ENCODE measurements around the gene LOXL1. TPM values are rescaled to one million over a fixed set of nuclear protein-coding genes. Genes with fewer than 3 reads are reported as not detected.

Gene LOXL1
- total RNA-seq, 4 donors from 2014 or later = 4.9 to 11.2 (median 5.7) TPM

DNA sequence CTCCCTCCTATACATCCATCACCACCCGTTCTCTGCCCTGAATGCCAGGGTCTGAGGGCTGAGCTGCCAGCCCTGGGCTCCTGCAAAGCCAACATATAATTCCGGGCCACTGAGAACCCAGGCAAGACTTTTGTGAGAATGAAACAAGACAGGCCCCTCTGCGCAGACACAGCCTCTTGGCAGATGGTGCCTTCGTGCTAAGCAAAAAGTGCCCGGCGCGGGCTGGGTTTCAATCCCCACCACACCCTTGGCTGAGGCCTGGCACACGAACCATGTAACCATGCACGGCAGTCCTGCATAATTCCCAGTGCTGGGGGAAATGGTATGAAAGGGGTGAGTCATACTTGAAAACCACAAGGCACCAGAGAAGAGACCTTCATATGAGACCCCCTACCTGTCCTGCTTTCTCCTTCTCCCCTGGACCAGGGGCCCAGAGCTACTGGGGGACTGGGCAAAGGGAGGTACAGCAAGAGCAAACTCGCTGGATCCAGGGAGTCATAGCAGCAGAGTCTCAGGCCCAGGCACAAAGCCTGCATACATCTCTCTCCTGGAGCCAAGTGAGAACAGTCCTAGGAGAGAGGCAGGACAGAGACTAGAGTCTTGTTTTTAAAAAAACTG, 26.1 kb upstream of the LOXL1 start:
- in situ Hi-C loops (cut with MboI; ENCODE audit: low sequenced_read_pairs in 4 of 4) (no loop called here), intact Hi-C loops (cut with DNase I; ENCODE audit: low total_unique reads) (no loop called here)
- TF ChIP-seq POLR2A (IDR thresholded peaks at IDR 0.05) = no peak
- TF ChIP-seq, protein P1, sequence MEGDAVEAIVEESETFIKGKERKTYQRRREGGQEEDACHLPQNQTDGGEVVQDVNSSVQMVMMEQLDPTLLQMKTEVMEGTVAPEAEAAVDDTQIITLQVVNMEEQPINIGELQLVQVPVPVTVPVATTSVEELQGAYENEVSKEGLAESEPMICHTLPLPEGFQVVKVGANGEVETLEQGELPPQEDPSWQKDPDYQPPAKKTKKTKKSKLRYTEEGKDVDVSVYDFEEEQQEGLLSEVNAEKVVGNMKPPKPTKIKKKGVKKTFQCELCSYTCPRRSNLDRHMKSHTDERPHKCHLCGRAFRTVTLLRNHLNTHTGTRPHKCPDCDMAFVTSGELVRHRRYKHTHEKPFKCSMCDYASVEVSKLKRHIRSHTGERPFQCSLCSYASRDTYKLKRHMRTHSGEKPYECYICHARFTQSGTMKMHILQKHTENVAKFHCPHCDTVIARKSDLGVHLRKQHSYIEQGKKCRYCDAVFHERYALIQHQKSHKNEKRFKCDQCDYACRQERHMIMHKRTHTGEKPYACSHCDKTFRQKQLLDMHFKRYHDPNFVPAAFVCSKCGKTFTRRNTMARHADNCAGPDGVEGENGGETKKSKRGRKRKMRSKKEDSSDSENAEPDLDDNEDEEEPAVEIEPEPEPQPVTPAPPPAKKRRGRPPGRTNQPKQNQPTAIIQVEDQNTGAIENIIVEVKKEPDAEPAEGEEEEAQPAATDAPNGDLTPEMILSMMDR (IDR thresholded peaks at IDR 0.05 in 4 of 5, conservative IDR thresholded peaks at IDR 0.05 in 1 of 5) = no peak
- H3K27ac ChIP-seq = no peak overlapping the region
- no peak for ATAC-seq
- H3K9me3 ChIP-seq = no peaks in the 10 kb centered on the region
- H3K36me3 ChIP-seq = no peaks in the 10 kb centered on the region
- H3K27me3 ChIP-seq = no peaks in the 10 kb centered on the region
- no peak for DNase-seq
- no peak overlapping the region for H3K4me3 ChIP-seq
- H3K4me1 ChIP-seq = no peaks in the 10 kb centered on the region

DNA sequence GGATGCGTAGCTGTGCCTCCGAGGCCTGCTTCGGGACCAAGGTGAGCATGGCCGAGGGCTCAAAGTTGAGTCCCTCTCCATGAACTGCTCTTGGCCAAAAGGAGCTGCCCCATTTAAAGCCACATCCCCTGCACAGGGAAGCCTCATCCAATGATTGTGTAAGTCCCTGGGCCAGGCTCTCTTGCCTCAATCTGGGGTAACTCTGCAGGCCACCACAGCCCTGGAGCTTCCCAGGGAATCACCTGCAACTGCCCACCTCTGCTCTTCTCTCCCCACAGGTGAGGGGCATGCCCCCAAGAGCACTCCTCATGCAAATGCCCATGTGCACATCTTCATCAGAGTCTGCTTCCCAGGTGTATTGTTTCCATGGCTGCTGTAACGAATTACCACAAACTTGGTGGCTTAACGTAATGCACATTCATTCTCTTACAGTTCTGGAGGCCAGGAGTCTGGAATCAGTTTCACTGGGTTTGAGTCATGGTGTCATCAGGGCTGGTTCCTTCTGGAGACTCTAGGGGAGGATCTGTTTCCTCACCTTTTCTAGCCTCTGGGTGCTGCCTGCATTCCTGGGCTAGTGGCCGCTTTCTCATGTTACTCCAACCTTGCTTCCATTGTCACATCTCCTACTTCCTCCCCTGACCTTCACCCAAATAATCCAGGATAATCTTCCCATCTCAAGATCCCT, 25.0 kb upstream of the LOXL1 start:
- Histone ChIP-seq H3K36me3 (no peaks in the 10 kb centered on the region), H3K9me3 (no peaks in the 10 kb centered on the region), H3K27me3 (no peaks in the 10 kb centered on the region), H3K4me1 (no peaks in the 10 kb centered on the region), H3K27ac (no peak overlapping the region), H3K4me3 (no peak overlapping the region)
- intact Hi-C loops (cut with DNase I; ENCODE audit: low total_unique reads) = no loop called here
- DNase-seq = no peak
- no peak for ATAC-seq
- in situ Hi-C loops (cut with MboI; ENCODE audit: low sequenced_read_pairs in 4 of 4) = no loop called here
- TF ChIP-seq, protein P1 (IDR thresholded peaks at IDR 0.05 in 4 of 5, conservative IDR thresholded peaks at IDR 0.05 in 1 of 5) = no peak
- no peak for TF ChIP-seq POLR2A (IDR thresholded peaks at IDR 0.05)

DNA sequence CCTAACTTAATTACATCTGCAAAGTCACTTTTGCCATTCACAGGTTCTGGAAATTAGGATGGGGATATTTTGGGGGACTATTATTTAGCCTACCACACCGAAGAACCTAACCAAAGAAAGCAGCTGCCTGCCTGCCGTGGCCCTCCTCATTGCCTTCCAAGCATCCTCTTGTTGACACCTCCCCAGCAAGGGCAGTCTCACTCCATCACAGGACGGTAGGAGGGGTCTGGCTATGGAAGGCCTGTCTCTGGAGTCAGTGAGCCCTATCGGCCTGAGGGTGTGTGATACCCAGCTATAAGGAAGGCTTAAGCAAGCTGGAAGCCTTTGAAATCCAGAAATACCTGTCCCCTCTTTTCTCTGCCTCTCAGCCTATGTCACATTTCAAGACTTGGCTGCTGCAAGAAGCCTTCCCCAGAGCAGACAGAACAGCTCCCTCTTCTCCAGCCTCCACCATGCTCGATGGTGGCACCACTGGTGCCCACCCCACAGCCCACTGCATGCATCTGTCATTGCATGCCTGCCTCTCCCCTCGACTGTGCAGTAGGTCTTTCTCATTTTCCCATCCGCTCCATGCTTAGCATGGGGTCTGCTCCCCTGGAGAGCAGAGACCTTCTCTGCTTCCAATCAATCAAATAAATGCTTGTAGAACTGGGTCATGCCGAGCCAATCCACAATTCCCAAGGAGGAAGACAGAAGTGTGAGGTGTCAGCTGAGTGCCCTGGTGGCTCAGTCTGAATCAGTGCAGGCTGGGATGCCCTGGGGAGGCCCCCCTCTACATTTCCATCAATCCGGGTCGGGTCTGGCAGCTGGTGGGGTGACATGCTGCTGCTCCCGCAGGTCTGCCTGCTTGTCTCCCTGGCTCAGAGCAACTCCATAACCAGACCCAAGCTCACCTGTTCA, 23.9 kb upstream of the LOXL1 start:
- DNase-seq = no peak
- in situ Hi-C loops (cut with MboI; ENCODE audit: low sequenced_read_pairs in 4 of 4) (no loop called here), intact Hi-C loops (cut with DNase I; ENCODE audit: low total_unique reads) (no loop called here)
- Histone ChIP-seq H3K36me3 (no peaks in the 10 kb centered on the region), H3K4me3 (no peak overlapping the region), H3K27me3 (no peaks in the 10 kb centered on the region), H3K4me1 (no peaks in the 10 kb centered on the region), H3K9me3 (no peaks in the 10 kb centered on the region), H3K27ac (no peak overlapping the region)
- TF ChIP-seq, protein P1 (IDR thresholded peaks at IDR 0.05 in 4 of 5, conservative IDR thresholded peaks at IDR 0.05 in 1 of 5) = no peak
- no peak for TF ChIP-seq POLR2A (IDR thresholded peaks at IDR 0.05)
- no peak for ATAC-seq

DNA sequence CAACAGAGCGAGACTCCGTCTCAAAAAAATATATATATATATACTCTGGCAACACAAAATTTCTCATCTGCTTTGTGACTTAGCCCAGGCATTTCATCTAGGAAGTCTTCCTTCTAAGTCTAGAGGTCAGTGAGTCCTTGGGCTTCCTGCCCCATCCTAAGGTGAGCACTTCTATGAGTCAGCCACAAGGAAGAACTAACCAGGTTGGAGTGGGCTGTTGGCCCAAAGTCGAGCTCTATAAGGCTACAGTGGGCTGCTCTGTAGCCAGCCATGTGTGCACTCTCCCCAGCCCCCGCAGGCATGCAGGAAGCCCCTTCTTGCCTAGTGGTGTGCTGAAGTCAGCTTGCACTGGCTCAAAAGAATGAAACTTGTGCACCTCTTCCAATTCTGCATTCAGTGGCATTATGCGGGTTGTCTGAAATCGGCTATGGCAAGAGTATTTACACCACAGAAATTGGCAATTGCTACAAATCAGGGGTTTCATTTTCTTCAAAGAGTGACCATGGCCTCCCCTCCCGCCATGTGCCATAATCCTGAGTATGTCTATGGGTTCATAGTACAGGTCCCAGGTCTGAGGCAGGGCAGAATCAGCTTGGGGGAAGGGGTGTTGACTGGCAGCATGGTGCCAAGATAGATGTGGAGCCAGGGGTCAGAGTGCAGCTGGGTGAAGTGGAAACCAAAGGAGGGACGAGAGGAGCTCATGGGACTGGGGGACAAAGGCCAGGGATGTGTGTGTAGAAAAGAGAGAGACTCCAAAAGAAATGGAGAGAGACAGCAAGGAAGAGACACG, 22.0 kb upstream of the LOXL1 start:
- Histone ChIP-seq H3K4me3 (no peak overlapping the region), H3K27ac (no peak overlapping the region), H3K27me3 (no peaks in the 10 kb centered on the region), H3K4me1 (no peaks in the 10 kb centered on the region), H3K36me3 (no peaks in the 10 kb centered on the region), H3K9me3 (no peaks in the 10 kb centered on the region)
- no peak for TF ChIP-seq POLR2A (IDR thresholded peaks at IDR 0.05)
- TF ChIP-seq, protein P1 (IDR thresholded peaks at IDR 0.05 in 4 of 5, conservative IDR thresholded peaks at IDR 0.05 in 1 of 5) = no peak
- in situ Hi-C loops (cut with MboI; ENCODE audit: low sequenced_read_pairs in 4 of 4) = no loop called here
- no peak for DNase-seq
- intact Hi-C loops (cut with DNase I; ENCODE audit: low total_unique reads) = no loop called here
- no peak for ATAC-seq
